GM12878 (cell line): Measurements from ENCODE around the gene TRIM62.

ENCODE experiments used
- EZH2 ChIP-seq: IDR thresholded peaks from 2 replicates; pipeline ENCODE4 v1.6.1; 2012; ENCODE audit warnings: low read depth, mild to moderate bottlenecking, control low read depth, inconsistent platforms, low read length, borderline replicate concordance; ENCODE audit not compliant: control insufficient read depth
- POLR2AphosphoS2 ChIP-seq: IDR thresholded peaks from 2 replicates; pipeline ENCODE4 v1.6.1; 2011; ENCODE audit warnings: low read depth, mild to moderate bottlenecking, low read length, improper control_type of control experiment, moderate library complexity
- TARDBP ChIP-seq: IDR thresholded peaks from 2 replicates; pipeline ENCODE4 v1.6.1; 2016; ENCODE audit warnings: borderline replicate concordance
- TF ChIP-seq, protein P1 (sequence below), 3 experiments: IDR thresholded peaks in 2 of 3; conservative IDR thresholded peaks in 1 of 3; 2 replicates each; pipeline ENCODE4 v1.5.1; 2011; ENCODE audit warnings: low read depth in 3 of 3, low read length in 3 of 3, mild to moderate bottlenecking in 3 of 3, control low read depth in 2 of 3, moderate library complexity in 2 of 3, inconsistent platforms in 1 of 3, mixed read lengths in 1 of 3; ENCODE audit not compliant: control insufficient read depth in 2 of 3, insufficient read depth in 1 of 3; ENCODE audit errors: extremely low read depth in 1 of 3

DNA sequence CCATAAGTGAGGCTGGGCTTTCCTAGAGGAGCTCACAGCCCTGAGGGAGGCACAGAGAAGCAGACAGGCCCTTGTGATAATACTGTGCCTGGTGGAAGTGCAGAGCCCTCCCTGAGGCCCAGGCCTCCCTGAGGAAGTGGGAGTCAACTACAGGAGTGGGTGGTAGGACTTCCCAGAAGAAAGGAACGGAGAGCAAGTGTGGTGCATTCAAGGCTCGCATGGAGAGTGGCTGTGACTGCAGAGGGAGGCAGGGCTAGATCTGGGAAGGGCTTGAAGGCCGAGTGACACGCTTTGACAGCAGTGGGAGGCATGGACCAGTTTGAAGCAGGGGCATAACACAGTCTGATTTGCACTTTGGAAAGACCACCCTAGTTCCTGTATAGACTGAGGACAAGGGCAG is 63.6 kb downstream of the TRIM62 start:
- TF ChIP-seq, protein P1, sequence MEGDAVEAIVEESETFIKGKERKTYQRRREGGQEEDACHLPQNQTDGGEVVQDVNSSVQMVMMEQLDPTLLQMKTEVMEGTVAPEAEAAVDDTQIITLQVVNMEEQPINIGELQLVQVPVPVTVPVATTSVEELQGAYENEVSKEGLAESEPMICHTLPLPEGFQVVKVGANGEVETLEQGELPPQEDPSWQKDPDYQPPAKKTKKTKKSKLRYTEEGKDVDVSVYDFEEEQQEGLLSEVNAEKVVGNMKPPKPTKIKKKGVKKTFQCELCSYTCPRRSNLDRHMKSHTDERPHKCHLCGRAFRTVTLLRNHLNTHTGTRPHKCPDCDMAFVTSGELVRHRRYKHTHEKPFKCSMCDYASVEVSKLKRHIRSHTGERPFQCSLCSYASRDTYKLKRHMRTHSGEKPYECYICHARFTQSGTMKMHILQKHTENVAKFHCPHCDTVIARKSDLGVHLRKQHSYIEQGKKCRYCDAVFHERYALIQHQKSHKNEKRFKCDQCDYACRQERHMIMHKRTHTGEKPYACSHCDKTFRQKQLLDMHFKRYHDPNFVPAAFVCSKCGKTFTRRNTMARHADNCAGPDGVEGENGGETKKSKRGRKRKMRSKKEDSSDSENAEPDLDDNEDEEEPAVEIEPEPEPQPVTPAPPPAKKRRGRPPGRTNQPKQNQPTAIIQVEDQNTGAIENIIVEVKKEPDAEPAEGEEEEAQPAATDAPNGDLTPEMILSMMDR (IDR thresholded peaks at IDR 0.05 in 2 of 3, conservative IDR thresholded peaks at IDR 0.05 in 1 of 3; ENCODE audit: control insufficient read depth in 2 of 3, extremely low read depth in 1 of 3, insufficient read depth in 1 of 3, low read depth in 3 of 3, low read length in 3 of 3) = no peak
- TF ChIP-seq EZH2 (no peak), TARDBP (no peak), POLR2AphosphoS2 (no peak)
